IPS-NIHi7 (cell line): ENCODE results near the gene RARRES2.
A peak's percentile ranks its signal among the peaks of the same experiment; 100 is the strongest.
"Not testable (repeated sequence)": the region's sequence is repeated elsewhere in the genome, so short reads cannot be mapped to it uniquely, and the experiment has no call there.

Experiments
- DNase-seq: peaks from one replicate; pipeline ENCODE4 v3.0.0; 2012; ENCODE audit warnings: mixed read lengths; ENCODE audit errors: extremely low spot score

Gene RARRES2

DNA sequence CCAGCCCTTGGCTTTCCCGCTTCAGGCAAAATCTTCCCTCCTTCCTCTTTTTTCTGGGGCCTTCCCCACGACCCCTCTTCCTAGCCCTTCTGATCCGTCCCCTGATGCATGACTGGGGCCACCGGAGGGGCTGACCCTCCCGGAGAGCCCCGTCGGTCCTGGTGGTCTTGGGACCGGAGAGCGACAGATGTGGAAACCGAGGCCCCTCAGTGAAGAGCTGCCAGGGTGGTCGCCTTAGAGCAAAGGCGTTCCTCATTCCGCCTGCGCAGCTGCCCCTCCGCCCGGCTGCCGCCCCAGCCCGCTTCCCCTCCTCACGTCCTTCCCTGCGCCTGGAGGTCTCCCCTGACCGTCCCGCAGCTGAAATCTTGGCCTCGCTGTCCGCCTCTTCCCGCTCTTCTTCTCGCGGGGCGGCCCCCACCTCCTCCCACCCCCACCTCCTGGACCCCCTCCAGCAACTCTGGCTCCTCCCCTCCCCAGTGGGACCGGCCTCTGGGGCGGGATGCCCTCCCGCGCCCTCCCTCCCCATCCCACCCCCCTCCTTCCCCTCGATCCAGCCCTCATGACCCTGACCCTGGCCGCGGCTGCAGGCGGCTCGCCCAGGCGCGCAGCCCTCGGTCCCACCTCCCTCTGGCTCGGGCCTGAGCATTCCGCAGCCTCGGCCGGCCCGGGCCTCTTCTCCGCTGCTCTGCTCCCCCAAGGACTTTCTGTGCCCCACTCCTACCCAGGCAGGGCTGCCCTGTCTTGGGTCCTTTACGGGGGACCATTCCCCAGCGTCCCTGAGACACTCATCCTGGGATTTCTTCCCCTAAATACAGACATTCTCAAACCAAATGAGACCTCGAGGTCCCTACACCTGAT is at the start of gene RARRES2:
Gene RARRES2 (minus strand): TSS at position 367 of the 858 bp plus-strand sequence. CDS start 1,020 bp downstream, outside the sequence.
- peak; percentile 79 for DNase-seq

DNA sequence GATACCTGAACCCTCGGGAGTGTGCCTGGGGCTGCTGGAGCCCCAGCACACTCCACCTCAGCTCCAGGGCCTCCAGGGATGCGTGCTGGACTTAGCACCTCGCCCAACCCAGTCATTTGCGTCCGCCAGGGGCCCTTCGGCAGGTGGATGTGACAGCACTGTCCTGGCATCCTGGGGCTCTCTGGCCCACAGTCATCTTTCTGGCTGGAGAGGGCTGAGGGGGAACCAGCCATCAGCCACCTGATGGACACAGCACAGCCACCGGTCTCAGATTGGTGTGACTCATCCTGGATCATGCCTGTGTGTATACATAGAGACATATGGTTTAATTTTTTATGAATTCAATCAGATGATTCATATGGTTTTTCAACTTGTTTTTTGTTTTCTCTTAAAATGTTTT is 48.8 kb upstream of the RARRES2 start:
- DNase-seq, result no peak

DNA sequence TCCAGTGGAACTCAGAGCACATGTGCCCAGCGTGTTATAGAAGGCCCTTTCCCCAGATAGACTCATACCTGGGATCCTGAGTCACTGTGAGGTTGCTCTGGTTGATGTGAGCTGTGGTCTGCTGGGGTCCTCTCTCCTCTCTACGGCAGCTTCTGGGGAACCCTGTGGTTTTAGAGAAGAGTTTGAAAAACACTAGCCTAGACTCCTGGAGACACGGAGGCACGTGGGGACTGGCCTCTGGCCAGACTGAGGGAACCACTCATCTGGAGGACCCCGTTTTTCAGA is 48.0 kb upstream of the RARRES2 start:
- DNase-seq, result no peak

DNA sequence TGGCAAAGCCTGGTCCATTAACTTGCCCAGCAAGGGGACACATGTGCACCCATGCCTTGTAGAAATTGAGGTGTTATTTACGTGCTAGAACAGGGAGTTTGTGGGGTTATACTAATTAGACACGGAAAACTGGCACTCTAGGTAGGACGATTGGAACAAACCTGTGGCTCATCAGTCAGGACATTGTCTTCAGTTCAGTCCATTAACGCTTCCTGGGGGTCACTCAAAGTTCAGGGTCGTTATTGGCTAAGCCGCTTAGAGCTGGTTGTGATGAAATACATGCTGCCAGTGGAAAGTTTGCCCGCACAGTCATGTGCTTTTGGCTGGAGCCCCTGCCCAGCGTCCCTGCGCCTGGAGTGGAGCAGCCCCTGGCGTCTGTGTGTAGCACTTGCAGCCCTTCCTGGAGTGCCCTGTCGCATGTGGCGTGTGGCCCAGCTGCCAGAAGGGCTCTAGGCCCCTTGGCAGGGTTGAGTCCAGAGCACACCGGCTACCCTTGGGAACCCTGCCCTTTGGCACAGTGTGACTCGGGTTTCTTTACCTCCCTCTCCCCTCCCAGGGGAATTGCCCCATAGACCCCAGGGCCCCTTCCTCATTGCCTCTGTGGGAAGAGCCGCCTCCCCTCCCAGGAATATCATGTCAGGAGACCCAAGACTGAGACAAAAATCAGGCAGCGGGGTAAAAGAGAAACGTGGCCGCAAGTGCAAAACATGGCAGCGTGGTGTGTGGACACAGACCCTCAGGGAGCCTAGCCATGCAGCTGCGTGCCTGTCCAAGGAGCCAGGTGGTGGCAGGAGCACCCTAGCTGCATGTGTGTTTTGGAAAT is 47.5 kb upstream of the RARRES2 start:
- DNase-seq, result no peak

DNA sequence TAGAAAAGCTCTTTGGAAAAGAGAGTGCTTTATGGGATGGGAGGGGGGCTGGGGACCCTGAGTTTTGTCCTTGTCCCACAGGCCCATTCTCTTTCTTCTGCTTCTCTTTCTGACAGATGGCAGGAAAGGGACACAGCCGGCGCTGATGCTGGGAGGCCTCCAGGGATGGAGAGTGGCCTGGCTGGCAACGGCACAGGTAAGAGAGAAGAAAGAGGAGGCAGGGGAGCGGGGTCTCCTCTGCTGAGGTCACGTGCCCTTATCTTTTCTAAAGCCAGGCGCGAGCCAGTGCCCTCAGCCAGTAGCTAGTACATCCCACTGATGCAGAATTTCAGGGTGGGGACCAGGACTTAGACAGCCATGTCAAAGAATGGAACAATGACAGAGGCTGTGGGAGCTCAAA is 46.9 kb upstream of the RARRES2 start:
- no peak for DNase-seq

DNA sequence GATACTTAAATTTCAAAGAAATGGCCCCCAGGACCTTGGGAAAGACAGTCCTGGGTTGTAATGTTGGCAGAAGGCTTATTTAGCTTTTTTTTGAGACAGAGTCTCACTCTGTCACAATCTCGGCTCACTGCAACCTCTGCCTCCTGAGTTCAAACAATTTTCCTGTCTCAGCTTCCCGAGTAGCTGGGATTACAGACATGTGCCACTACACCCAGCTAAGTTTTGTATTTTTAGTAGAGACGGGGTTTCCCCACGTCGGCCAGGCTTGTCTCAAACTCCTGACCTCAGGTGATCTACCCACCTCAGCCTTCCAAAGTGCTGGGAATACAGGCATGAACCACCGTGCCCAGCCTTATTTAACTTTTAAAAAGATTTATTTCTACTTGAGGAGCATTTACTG is 44.5 kb upstream of the RARRES2 start:
- DNase-seq, result not testable (repeated sequence)

DNA sequence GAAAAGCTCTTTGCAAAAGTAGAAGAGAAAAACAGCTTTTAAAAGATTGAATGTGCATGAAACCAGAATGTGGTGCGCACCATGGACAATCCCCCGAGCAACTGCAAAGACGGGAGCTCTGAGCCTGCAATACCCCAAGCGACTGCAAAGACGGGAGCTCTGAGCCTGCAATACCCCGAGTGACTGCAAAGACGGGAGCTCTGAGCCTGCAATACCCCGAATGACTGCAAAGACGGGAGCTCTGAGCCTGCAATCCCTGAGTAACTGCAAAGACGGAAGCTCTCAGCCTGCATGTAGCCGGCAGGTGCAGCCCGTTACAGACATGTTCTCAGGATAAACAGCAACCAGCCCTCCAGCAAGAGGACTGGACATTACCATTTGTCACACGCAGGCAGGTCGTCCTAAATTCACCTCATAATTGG is 43.9 kb upstream of the RARRES2 start:
- no peak for DNase-seq

DNA sequence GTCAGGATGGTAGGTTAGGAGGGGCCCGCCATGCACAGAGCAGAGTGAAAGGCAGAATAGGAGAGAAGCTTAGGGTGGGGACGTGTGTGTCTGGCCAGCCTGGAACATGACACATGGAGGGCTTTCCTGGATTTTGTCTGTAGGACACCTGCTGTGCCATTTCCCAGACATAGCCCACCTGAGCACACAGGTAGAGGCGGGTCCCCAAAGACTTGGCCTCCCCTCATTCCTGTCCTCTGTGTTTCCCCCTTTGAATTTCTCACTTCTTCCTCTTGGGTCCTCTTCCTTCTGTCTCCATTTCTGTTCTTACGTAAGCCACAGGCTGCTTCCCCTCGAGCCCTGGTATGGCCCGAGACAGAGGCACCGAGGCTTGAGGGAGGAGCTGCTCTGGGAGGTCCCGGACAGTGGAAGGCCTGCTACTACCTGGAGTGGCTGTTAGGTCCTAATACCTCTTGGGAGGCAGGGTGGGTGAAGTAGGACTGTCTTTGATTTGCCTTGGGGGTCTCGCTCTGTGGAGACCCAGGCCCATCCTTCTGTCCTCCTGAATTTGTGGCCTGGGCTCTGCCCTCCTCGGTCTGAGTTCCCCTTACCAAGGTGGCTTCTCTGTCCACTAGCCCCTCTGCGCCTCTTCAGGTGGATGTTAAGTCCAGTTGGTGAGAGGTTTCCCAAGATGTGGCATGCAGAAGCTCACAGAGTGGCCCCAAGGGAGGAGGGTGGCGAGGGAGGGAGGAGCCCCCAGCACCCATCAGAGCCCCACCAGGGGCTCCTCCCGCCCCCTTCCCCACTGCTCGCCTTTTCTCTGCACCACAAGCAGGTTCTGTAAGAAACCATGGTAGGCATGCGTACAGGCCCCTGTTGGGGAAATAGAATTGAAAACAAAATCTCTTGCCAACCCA is 43.2 kb upstream of the RARRES2 start:
- DNase-seq, result no peak

DNA sequence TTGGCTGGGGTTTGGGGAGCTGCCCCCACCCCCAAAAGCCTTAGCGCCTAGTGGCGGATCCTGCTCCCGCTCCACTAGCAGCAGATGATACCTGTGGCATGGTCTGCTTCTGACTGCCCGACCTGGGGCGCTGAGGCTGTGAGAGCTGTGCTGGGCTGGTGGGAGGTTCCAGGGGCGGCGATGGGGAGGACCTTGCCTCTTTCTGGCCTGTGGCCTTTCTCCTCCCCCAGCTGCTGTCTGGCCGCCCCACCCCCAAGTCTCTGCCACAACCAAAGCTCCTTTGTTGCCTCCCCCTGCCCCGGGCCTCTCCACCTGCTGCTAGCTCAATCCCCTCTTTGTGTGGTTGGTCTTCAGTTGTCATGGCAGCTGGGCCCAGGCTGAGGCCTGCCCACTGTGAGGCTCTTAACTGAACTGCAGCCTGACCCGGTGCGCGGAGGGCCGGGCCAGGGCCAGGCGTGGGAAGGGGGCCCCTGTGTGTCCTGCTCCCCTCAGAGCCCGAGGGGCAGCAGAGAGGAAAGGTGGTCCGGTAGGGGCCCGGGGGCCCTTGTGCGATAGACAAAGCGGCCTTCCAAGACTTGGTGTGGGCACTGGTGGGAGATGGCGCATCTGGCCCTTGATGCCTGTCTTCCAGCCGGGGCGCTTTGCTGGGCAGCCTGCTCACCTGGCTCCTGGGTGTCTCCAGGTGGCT is 42.4 kb upstream of the RARRES2 start:
- peak; percentile 87 for DNase-seq

DNA sequence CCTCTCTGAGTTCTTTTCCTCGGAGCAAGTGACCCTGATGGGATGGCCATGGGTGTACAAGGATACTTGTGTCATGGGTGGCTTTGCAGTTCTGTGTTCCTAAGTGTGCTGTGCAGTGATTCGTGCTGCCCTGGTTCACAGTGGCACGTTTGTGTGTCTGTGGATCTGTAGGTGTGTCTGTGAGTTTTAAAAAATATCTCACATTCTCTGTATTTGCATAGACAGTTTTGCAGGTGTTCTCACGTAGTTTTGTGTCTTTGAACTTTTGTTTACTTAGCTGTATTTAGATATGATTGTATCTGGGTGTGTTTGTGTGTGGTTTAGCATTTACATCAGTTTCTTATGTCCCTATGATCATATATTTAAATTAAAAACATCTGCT is 41.4 kb upstream of the RARRES2 start:
- DNase-seq, result no peak

DNA sequence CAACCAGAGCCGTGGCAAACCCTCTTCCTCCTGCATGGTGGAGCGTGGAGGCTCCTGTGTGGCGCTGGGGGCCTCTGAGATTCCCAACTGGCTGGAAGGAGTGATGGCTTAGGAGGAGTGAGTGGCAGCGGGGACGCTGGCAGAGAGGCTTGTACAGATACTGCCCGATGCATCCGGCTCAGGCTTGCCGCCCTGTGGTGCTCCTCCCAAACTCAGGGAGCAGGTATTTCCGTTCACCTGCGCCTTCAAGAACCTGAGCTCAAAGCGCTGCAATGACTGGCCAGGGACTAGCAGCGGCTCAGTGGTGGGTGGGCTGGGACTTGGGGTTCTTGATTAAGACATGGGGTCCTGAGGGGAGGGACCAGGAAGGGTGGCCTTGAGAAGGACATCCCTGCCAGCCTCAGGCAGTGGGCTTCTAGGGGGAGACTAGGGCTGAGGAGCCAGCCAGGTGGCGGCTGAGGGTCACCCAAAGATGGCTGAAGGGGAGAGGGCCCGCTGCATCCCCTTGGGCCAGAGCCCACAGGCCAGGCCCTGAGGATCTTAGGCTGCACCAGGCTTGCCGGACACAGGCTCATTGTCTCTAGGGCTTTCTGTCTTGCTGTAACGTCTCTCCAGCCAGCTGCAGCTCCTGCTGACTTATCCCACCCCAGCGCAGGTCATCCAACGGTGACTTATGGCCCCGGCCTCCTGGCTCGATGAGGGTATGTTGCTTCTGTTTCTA is 40.9 kb upstream of the RARRES2 start:
- DNase-seq, result no peak

DNA sequence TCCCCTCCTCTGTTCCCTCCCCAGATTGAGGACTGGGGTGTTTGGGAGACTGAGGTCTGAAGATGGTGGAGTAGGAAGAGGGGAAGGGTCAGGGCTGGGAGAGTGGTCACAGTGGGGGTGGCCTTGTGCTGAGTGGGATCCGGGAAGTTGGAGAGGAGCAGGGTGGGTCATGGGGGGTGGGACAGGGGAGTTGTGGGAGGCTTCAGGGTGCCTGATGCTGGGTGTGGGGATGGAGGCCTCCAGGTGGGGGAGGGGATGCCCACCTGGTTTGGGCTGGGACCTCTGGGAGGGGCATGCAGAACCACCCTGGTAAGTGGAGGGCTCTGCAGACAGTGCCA is 40.3 kb upstream of the RARRES2 start:
- no peak for DNase-seq

DNA sequence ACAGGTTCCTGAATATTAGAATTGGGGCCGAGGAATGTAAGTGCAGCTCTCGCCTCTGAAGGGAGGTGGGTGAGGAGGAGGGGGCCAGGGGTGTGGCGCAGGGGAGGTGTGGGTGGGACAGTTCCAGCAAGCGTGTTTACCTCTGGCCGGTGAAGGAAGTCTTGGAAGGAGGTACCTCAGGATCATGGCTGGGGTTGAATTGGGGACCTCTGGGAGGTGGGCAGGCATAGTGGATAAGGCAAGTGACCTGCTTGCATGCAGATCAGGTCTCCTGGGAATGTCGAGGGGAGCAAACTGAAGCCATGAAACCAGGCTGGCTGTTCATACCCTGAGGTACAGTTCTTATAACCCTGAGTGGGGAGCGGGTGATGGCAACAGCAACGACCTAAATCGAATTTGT is 39.7 kb upstream of the RARRES2 start:
- DNase-seq, result no peak

DNA sequence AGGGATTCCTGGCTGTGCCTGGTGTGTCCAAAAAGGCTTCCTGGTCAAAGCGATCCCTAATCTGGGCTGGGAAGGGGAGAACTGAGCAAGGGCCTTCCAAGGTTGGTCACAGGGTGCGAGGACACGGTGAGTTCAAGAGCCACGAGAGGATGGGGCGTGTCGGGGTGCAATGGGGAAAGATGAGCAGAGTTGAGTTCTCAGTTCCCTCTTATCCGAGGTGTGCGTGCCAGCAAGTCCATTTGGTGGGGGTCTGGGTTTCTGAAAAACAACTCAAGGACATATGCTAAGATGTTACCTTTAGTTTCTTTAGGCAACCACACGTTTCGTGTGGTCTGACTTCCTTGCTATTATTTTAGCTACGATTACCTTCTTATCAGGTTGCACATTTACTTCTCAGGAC is 39.0 kb upstream of the RARRES2 start:
- no peak for DNase-seq

DNA sequence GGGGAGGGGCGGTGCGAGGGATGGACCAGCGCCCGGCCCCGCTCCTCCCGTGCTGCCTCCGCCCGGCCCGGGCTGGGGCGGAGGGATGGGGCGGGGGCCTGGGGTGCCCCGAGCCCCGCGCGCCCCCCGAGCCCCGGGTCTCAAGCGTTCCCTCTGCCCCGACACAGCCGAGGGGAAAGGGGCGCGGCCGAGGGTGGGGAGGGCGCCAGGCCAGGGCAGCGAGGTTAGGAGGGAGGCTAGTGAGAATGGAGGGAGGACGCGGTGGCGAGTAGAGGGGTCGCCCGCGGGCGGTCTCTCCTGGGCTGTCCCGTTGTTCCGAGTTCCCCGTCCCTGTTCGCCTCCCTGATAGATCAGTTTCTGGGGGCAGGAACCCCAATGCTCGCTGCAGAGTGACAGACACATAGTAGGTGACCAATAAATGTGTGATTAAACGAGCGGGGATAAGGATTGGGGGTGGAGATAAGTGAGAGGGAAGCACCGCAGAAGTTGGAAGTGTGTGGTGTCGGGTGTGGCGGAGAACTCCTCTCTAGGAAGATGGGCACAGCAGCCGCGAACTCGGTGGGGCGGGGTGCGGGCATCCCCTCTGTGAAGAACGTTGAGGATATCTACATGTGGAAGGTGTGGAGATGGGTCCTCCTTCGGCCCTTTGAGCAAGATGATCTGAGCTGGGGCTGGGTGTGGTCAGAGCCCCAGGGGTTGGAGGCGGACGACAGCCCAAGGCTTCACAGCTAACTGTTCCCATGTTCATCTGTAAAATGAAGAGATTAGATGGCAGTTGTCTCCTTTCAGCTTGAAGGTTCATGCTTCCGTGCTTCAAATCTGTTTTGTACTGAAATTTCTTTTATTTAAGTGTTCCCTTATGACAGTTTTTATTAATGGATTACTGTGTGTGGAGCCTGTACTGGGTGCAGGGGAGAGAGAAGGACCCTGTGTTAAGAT is 38.3 kb upstream of the RARRES2 start:
- no peak for DNase-seq

DNA sequence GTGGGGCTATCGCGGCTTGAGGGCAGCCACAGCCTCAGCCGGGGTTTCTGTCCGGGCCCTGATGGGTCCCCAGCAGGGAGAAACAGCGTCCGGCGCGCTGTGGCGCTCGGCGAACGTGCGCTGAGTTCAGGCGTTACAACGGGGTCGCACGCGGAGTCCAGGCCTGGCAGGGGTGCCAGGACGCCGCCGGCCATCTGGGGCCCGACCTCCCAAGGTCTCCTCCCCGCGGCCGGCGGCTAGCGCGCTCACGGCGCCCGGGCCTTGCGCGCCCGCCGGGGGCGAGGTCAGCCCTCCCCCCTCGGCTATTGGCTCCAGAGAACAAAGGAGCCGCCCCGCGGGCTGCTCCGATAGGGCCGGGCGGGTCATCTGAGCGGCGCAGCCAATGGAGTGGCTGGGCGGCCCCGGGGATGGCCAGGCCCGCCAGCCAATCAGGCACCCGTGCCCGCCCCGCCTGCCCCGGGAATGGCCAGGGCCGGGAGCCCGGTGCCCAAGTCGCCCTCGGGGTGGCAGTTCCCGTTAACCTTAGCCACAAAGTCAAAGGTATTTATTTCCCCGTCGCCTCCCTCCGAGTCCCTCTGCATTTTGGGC is 37.5 kb upstream of the RARRES2 start, which contains the start of gene ZNF775:
Gene ZNF775 (plus strand): TSS at position 478 of the 588 bp plus-strand sequence. CDS start 9,141 bp downstream, outside the sequence.
- DNase-seq, result peak; percentile 99

DNA sequence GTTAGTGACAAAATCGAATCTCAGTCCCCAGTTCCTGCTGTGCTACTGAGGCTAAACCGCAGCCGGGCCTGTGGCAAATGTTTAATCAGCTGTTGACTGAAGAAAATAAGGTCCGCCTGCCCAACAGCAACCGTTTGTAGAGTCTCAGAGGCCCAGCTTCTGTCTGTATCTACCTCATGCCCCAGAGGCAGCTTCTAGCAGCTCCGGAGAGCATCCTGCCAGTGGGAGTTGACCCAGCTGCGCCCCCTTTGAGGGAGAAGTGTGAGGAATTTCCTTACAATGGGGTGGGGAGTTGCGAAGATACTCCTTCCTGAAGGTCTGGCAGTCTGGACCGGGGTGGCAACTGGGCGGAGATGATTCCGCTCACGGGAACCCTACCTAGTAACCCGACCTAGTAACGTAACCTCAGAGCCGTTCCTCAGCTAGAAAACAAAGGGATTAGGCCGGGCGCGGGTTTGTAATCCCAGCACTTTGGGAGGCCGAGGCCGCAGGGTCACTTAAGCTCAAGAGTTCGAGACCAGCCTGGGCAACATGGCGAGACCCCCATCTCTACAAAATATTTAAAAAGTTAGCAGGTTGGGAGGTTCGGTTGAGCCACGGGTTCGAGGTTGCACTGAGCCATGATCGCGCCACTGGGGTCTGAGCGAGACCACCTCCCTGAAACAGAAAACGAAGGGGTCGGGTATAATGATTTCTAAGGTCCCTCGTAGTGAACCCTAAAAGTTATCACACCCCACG is 36.9 kb upstream of the RARRES2 start:
- peak; percentile 73 for DNase-seq

DNA sequence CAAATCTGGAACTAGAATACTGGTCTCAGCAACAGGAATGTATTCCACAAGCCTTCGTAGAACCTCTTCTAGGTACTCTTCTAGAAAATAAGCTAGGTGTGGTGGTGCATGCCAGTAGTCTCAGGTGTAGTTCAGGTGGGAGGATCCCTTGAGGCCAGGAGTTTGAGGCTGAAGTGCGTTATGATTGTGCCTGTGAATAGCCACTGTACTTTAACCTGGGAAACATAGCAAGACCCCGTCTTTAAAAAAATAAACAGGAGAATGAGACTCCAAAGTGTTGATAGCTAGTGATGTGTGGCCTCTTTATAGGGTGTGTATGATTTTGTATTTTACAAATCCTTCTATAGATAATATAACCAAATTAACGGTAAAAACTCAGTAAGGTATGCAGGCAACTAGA is 36.2 kb upstream of the RARRES2 start:
- no peak for DNase-seq

DNA sequence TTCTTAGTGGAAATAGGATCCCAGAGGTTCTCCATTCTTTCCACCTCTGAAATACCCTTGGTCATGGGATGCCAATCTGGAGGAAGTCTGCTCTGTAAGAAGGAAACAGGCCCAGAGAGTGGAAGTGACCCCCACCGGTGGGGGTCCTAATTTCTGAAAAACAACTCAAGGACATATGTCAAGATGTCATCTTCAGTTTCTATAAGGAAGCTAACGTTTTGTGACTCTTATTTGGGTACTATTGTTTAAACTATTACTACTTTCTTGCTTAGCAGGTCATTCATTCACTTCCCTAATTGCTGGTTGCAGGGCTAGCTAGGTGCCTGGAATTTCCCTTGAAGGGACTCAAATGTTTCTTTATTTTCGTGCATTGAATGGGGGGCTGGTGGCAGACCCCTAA is 35.8 kb upstream of the RARRES2 start:
- DNase-seq, result no peak
